Measurements from ENCODE around the gene CEBPG.

Gene CEBPG

DNA sequence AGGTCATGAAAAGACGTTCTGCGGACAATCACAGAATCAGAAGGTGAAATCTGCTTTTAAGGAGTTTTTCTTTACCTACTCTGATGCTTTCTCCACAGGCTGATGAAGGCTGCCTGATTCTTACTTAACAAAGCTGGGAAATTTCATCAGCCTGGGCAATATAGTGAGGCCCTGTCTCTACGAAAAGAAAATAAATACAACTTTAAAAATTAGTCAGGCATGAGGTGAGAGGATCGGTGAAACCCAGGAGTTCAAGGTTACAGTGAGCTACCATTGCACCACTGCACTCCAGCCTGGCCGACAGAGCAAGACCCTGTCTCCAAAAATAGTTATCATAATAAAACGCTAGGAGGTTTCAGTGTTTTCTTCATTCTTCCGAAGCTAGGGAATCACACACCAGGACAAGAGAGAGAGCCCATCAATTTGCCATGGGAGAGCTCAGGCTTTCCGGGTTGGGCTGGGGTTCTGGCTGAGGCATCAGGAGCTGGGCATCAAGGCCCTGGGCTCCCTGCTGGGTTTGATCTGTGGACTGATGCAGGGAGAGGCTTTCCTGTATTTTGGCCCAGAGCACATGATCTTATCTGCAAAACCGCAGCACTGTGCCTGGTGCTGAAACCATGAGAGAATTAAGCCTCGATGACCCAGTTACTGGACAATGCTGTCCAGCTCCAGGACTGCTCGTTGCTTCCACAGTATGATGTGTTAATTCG is 25.1 kb upstream of the CEBPG start:
- DNase-seq (ENCODE audit: low read depth) = peak; percentile 33
- TF ChIP-seq, protein P1, sequence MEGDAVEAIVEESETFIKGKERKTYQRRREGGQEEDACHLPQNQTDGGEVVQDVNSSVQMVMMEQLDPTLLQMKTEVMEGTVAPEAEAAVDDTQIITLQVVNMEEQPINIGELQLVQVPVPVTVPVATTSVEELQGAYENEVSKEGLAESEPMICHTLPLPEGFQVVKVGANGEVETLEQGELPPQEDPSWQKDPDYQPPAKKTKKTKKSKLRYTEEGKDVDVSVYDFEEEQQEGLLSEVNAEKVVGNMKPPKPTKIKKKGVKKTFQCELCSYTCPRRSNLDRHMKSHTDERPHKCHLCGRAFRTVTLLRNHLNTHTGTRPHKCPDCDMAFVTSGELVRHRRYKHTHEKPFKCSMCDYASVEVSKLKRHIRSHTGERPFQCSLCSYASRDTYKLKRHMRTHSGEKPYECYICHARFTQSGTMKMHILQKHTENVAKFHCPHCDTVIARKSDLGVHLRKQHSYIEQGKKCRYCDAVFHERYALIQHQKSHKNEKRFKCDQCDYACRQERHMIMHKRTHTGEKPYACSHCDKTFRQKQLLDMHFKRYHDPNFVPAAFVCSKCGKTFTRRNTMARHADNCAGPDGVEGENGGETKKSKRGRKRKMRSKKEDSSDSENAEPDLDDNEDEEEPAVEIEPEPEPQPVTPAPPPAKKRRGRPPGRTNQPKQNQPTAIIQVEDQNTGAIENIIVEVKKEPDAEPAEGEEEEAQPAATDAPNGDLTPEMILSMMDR (IDR thresholded peaks at IDR 0.05; ENCODE audit: control insufficient read depth, extremely low read depth, insufficient read depth) = no peak

DNA sequence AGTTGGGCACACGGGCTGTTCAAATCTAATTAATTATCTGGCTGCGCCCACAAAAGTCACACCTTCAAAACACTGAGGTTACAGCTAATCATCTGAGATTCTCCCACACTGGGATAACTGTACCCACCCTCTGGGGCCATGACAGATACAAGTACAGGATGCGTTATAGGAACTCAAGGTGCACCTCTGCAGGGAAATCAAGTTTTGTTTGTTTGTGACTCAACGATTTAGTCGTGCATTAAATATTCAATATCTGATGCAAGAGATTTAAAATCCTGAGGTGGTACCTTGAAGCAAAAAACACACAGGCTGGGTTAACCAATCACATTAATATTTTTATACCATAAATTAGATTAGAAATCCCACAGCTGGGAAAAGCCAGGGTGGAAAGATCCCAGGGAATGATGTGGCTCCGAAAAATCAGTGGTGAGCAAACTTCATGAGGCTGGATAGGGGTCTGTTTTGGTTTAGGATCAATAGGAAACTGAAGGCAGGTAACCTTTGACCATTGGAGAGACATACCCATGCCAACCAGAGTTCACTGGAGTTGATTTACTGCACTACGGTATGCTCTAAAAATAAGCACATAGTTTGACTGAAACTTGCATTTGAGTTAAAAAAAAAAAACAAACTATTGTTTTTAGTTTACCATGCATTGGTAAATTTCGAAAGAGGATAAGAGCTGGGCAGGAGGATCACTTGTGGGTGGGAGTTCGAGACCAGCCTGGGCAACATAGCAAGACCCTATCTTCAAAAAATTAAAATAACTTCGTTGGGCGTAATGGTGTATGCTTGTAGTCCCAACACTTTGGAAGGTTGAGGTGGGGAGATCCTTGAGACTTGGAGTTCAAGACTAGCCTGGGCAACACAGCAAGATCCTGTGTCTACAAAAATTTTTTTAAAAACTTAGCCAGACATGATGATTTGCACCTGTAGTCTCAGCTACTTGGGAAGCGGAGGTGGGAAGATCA is 23.9 kb upstream of the CEBPG start:
- no peak for DNase-seq (ENCODE audit: low read depth)
- H3K4me3 ChIP-seq (ENCODE audit: low read depth, low read length) = no peak overlapping the region
- TF ChIP-seq, protein P1 (IDR thresholded peaks at IDR 0.05; ENCODE audit: control insufficient read depth, extremely low read depth, insufficient read depth) = no peak

More for the DNA sequence above, 25.1 kb upstream of the CEBPG start:
- no peak overlapping the region for H3K4me3 ChIP-seq (ENCODE audit: low read depth, low read length)

DNA sequence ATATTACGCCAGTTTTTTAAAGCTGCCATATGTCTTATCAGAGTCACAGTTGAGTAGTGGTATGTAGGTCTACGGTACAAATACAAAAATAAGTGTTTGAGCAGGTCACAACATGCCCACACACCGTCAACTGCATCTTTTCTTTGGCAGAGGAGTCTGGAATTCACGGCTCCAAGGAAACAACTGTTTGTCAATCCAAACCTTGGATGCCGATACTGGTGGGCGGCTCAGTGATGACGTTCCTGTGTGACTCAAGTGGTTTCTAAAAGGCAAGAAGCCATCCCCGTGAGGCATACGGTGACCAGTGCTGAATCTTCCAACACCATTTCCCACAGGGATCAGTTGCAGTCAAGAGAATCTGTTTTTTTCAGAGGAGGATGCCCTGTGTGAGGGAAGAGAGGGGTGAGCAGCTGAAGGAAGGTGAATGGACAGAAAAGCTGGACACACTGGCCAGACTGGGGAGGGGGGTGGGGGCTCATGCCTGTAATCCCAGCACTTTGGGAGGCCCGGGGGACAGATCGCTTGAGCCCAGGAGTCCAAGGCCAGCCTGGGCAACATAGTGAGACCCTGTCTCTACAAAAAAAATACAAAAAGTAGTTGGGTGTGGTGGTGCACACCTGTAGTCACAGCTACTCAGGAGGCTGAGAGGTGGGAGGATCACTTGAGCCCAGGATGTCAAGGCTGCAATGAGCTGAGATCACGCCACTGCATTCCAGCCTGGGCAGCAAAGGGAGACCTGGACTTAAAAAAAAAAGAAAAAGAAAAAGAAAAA is 22.8 kb upstream of the CEBPG start:
- TF ChIP-seq, protein P1 (IDR thresholded peaks at IDR 0.05; ENCODE audit: control insufficient read depth, extremely low read depth, insufficient read depth) = no peak
- DNase-seq (ENCODE audit: low read depth) = no peak
- no peak overlapping the region for H3K4me3 ChIP-seq (ENCODE audit: low read depth, low read length)

DNA sequence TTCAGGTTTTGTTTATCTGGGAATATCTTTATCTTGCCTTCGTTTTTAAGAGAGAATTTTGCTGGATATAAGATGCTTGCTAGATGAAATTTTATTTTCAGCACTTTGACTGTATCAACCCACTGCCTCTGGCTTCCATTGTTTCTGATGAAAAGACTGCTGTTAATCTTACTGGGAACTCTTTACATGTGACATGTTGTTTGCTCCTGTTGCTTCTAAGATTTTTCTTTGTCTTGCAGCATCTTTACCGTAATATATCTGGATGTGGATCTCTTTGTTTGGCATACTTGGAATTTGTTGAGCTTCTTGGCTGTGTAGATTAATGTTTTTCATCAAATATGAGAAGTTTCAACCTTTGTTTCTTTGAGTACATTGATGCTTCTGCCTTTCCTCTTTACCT is 18.0 kb upstream of the CEBPG start:
- DNase-seq (ENCODE audit: low read depth) = no peak
- TF ChIP-seq, protein P1 (IDR thresholded peaks at IDR 0.05; ENCODE audit: control insufficient read depth, extremely low read depth, insufficient read depth) = no peak
- no peak overlapping the region for H3K4me3 ChIP-seq (ENCODE audit: low read depth, low read length)

DNA sequence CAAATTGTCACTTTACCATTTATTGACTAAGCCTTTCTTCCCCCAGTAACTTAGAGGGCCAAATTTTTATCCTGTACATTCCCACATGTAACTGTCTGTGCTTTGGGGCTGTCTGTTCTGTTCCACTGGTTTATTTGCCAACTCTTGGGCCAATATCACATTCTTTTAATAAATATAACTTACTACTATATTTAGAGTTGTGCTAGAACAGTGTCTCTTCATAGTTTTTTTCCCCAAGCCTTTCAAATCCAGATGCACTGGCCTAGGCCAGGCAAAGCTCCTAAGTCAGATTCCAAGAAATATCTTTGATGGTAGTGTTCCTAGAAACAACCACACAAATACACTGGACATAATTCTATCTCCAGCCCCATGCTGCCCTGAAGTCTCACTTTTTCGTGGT is 16.0 kb upstream of the CEBPG start:
- TF ChIP-seq, protein P1 (IDR thresholded peaks at IDR 0.05; ENCODE audit: control insufficient read depth, extremely low read depth, insufficient read depth) = no peak
- no peak for DNase-seq (ENCODE audit: low read depth)

DNA sequence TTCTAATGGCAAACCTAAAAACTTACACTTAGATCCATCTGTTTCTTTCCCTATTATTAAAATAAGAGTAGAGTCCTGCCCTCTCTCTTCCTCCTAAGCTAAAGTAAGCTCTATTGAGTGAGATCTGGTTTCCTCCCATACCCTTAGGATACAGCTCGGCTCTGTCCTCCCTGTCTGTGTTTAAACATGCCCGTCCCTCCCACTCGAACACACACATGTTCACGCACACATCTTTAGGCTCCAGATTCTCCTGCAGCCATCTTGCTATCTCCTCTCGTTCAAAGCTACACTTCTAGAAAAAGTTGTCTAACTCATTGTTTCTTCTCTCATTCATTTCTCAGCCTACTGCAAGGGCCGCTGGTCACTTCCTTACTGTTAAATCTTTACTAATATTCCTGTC is 15.1 kb upstream of the CEBPG start:
- DNase-seq (ENCODE audit: low read depth) = no peak
- TF ChIP-seq, protein P1 (IDR thresholded peaks at IDR 0.05; ENCODE audit: control insufficient read depth, extremely low read depth, insufficient read depth) = no peak
- H3K4me3 ChIP-seq (ENCODE audit: low read depth, low read length) = no peak overlapping the region

More for the DNA sequence above, 16.0 kb upstream of the CEBPG start:
- H3K4me3 ChIP-seq (ENCODE audit: low read depth, low read length) = no peak overlapping the region
